NB4 (cell line): ENCODE measurements around the gene ADAM12.

Experiments
- DNase-seq: peaks from one replicate; pipeline ENCODE4 v3.0.0; 2010; ENCODE audit warnings: low read depth
- H3K4me3 ChIP-seq: one replicate; pipeline ENCODE4 v1.5.1; 2011; ENCODE audit warnings: mild to moderate bottlenecking, low read depth, low read length, moderate library complexity
- MYC ChIP-seq: IDR thresholded peaks from 2 replicates; pipeline ENCODE4 v1.6.1; 2011; ENCODE audit warnings: low read depth, low read length
- POLR2A ChIP-seq: IDR thresholded peaks from 2 replicates; pipeline ENCODE4 v1.6.1; 2011; ENCODE audit warnings: mild to moderate bottlenecking; ENCODE audit not compliant: insufficient read length; ENCODE audit errors: extremely low read depth
- TF ChIP-seq, protein P1 (sequence below): IDR thresholded peaks from one replicate; pipeline ENCODE4 v1.5.1; 2012; ENCODE audit warnings: low read depth, low read length
- TF ChIP-seq, protein P2 (sequence below): IDR thresholded peaks from 2 replicates; pipeline ENCODE4 v1.6.1; 2011; ENCODE audit warnings: low read depth, low read length

The ADAM12 gene

DNA sequence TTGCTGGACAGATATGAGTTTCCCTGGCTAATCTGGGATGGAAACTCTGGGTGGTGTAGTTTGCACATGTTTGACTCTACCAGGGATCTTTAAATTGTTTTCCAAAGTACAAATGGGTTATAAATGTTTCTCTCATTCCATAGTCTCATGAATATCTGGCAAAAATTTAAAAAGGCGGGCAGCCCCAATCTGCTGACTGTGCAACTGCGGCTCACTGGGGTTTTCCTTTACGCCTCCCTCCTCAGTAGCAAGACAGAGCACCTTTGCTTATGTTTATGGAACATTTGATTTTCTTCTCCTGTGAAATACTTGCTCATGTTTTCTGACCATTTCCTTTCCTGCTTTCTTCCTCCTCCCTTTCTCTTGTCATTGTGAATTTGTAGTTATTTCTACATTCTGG, 105.0 kb downstream of the ADAM12 start:
- DNase-seq = no peak
- no peak overlapping the region for H3K4me3 ChIP-seq
- TF ChIP-seq, protein P1, sequence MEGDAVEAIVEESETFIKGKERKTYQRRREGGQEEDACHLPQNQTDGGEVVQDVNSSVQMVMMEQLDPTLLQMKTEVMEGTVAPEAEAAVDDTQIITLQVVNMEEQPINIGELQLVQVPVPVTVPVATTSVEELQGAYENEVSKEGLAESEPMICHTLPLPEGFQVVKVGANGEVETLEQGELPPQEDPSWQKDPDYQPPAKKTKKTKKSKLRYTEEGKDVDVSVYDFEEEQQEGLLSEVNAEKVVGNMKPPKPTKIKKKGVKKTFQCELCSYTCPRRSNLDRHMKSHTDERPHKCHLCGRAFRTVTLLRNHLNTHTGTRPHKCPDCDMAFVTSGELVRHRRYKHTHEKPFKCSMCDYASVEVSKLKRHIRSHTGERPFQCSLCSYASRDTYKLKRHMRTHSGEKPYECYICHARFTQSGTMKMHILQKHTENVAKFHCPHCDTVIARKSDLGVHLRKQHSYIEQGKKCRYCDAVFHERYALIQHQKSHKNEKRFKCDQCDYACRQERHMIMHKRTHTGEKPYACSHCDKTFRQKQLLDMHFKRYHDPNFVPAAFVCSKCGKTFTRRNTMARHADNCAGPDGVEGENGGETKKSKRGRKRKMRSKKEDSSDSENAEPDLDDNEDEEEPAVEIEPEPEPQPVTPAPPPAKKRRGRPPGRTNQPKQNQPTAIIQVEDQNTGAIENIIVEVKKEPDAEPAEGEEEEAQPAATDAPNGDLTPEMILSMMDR = no peak
- TF ChIP-seq MYC (no peak), POLR2A (no peak)
- TF ChIP-seq, protein P2, sequence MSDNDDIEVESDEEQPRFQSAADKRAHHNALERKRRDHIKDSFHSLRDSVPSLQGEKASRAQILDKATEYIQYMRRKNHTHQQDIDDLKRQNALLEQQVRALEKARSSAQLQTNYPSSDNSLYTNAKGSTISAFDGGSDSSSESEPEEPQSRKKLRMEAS = no peak

DNA sequence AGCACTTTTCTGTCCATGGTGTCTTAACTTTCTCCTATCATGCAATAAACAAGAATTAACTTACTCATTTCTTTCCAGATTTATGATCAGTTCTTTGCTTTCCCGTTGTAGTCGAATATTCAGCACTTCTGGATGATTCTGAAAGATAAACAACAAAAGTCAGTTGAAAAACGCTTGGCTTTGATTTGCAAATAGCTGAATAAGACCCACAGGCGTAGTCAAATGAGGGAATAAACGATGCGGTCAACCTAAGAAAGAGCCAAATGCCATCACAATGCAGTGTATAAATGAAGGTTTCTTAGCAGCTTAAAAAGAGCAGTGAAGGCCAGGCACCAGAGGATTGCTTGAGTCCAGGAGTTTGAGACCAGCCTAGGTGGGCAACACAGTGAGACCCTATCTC, 109.4 kb downstream of the ADAM12 start:
- no peak for DNase-seq
- TF ChIP-seq, protein P2 = no peak
- TF ChIP-seq POLR2A = no peak

DNA sequence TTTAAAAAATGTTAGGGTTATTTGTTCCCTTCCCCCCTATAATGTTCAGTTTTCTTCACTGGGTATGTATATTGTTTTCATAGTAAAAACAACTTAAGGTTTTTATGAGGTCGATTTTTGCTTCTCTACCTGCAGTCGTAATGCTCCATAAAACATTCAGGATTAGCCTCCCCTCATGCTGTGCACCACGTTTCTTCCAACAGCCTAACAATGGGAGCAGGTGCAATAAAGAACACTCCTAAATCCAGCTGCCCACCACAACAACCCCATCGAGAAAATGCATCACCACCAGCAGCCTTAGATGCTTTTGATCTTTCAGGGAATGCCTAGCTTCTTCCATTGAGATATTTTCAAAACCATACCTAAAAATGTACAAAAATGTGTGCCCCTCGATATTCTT, 111.1 kb downstream of the ADAM12 start:
- TF ChIP-seq POLR2A = no peak
- no peak for TF ChIP-seq MYC
- TF ChIP-seq, protein P2 = no peak
- TF ChIP-seq, protein P1 = no peak
- DNase-seq = no peak

More for the DNA sequence above, 109.4 kb downstream of the ADAM12 start:
- H3K4me3 ChIP-seq = no peak overlapping the region

DNA sequence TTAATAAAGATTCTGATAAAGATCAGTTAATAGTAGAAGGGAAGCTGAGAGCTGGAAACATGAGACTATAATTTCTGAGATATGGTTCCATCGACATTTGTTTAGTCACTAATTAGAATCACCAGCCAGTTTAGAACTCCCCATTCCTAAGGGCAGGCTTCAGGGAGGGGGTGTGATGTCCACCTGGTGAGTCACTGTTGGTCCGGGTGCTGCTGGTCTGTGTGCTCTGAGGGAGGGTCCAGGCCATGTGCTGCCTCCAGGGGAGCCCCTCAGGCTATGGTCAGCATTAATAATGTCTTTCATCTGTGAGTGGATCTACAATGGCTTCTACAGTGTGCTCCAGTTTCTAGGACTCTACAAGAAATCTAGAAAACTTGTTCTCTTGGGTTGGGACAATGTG, 115.8 kb downstream of the ADAM12 start:
- no peak for DNase-seq

More for the DNA sequence above, 111.1 kb downstream of the ADAM12 start:
- H3K4me3 ChIP-seq = no peak overlapping the region

DNA sequence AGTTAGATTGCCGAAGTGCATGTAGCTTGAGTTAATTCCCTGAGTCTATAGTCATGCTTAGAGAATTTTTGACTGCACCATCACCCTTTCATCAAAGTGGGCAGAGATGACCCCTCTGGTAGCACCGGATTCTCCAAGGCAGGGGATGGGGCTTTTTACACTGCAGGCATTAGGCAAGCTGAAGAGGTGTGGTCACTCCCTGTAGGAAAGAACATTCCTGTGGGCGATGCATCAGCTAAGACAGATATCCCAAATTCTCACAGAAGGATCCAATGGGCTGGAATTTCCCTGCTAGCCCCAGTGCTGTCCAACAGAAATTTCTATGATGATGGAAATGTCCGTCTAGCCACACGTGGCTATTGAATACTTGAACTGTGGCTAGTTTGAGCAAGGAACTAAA, 118.2 kb downstream of the ADAM12 start:
- no peak for DNase-seq
- TF ChIP-seq MYC (no peak), POLR2A (no peak)
- TF ChIP-seq, protein P2 = no peak

More for the DNA sequence above, 115.8 kb downstream of the ADAM12 start:
- TF ChIP-seq, protein P2 = no peak
- TF ChIP-seq MYC (no peak), POLR2A (no peak)
- TF ChIP-seq, protein P1 = no peak
- H3K4me3 ChIP-seq = no peak overlapping the region

DNA sequence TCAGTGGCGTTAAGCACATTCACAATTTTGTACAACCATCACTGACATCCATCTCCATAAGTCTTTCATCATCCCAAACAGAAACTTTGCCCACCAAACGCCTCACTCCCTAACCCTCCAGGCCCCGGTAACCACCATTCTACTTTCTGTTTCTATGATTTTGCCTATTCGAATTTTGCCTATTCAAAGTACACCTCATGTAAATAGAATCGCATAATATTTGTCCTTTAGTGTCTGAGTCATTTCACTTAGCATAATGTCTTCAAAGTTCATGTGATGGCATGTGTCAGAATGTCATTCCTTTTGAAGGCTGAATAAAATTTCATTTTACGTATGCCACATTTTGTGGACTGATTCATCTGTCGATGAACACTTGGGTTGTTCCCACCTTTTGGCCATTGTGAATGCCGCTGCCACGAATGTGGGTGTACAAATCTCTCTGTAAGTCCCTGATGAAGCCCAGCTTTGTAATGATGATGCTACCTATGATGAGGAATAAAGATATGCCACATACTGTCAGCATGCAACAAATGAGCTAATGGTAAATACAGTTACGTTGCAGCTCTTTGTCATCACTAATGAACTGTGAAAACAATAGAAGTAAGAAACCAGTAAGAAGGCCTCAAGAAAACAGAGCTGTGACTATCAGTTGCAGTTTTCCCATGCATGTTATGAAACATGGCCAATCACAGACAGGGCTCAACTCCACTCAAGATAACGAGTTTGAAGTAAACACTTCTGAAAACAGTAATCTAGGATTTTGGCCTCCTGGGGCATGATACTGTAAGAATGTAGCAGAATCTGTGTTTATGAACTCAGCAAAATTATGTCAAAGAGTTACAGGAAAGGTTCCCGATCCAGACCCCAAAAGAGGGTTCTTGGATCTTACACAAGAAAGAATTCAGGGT, 120.0 kb downstream of the ADAM12 start:
- no peak for DNase-seq
- TF ChIP-seq MYC = no peak
- TF ChIP-seq POLR2A = no peak
- TF ChIP-seq, protein P2 = no peak
- TF ChIP-seq, protein P1 = no peak
- H3K4me3 ChIP-seq = no peak overlapping the region

More for the DNA sequence above, 118.2 kb downstream of the ADAM12 start:
- no peak overlapping the region for H3K4me3 ChIP-seq
